H1 (cell line): ENCODE data around the gene DMGDH. TPM values are rescaled to one million over a fixed set of nuclear protein-coding genes. Genes with fewer than 3 reads are reported as not detected.

ENCODE experiments used
- CTCF ChIA-PET: fragments of 300-600 bp; sonication (Branson Sonifier 250); formaldehyde crosslinking; loops from one replicate; lab custom pipeline; 2021; ENCODE audit not compliant: partially characterized antibody; lab: Charles Lee
- POLR2A ChIA-PET: fragments of 300-600 bp; sonication (Branson Sonifier 250); formaldehyde crosslinking; loops from one replicate; lab custom pipeline; 2021; ENCODE audit warnings: inconsistent platforms; ENCODE audit not compliant: partially characterized antibody; lab: Charles Lee
- DNase-seq, 2 experiments: peaks; one replicate each; pipeline versions ENCODE4 v3.0.0 to v3.0.0-alpha.2; 2010 to 2022; ENCODE audit warnings: low spot score in 2 of 2, low read depth in 1 of 2, mixed read lengths in 1 of 2
- FAIRE-seq: peaks from 2 replicates; lab custom pipeline; 2011; peaks lifted over from hg19 to GRCh38; lab: Jason Lieb, UNC
- H2AFZ ChIP-seq: 2 replicates; pipeline ENCODE4 v1.8.1; 2012; ENCODE audit warnings: low read length, inconsistent platforms
- H2AK5ac ChIP-seq: 2 replicates; pipeline ENCODE4 v1.6.1; 2013; ENCODE audit warnings: low read depth, low read length
- H2BK120ac ChIP-seq: replicated peaks from 2 replicates; pipeline ENCODE3; 2013; ENCODE audit warnings: low read depth, low read length, inconsistent platforms
- H2BK12ac ChIP-seq: 2 replicates; pipeline ENCODE4 v1.6.1; 2013; ENCODE audit warnings: low read depth, low read length
- H2BK15ac ChIP-seq: 2 replicates; pipeline ENCODE4 v1.6.1; 2013; ENCODE audit warnings: low read length
- H2BK20ac ChIP-seq: 2 replicates; pipeline ENCODE4 v1.6.1; 2013; ENCODE audit warnings: low read length
- H2BK5ac ChIP-seq: 2 replicates; pipeline ENCODE4 v1.6.1; 2013; ENCODE audit warnings: low read depth, low read length
- H3K14ac ChIP-seq: 2 replicates; pipeline ENCODE4 v1.6.1; 2013; ENCODE audit warnings: inconsistent platforms; ENCODE audit not compliant: insufficient read length
- H3K18ac ChIP-seq: 2 replicates; pipeline ENCODE4 v1.6.1; 2013; ENCODE audit warnings: low read length; ENCODE audit errors: extremely low read depth
- H3K23ac ChIP-seq: 2 replicates; pipeline ENCODE4 v1.6.1; 2013; ENCODE audit warnings: inconsistent platforms; ENCODE audit not compliant: insufficient read length
- H3K23me2 ChIP-seq: 2 replicates; pipeline ENCODE4 v1.6.1; 2013; ENCODE audit warnings: low read depth, low read length
- H3K27ac ChIP-seq: 2 replicates; pipeline ENCODE4 v1.6.1; 2011; ENCODE audit warnings: low read depth, low read length, inconsistent platforms
- H3K27me3 ChIP-seq, 4 experiments: replicated peaks in 1 of 4; 1 replicate in 1 of 4; 2 replicates in 3 of 4; pipeline versions ENCODE4 v1.6.1 to v1.8.1; 2011 to 2013; ENCODE audit warnings: low read length in 3 of 4, mild to moderate bottlenecking in 3 of 4, inconsistent platforms in 2 of 4, mixed read lengths in 2 of 4, moderate library complexity in 1 of 4; ENCODE audit not compliant: control insufficient read depth in 3 of 4, insufficient read depth in 3 of 4; ENCODE audit errors: extremely low read depth in 1 of 4
- H3K36me3 ChIP-seq, 4 experiments: 2 replicates each; pipeline versions ENCODE4 v1.6.1 to v1.8.1; 2011 to 2013; ENCODE audit warnings: mild to moderate bottlenecking in 4 of 4, low read length in 3 of 4, moderate library complexity in 2 of 4, control low read depth in 1 of 4, inconsistent platforms in 1 of 4; ENCODE audit not compliant: insufficient read depth in 4 of 4, control insufficient read depth in 2 of 4
- H3K4ac ChIP-seq: replicated peaks from 2 replicates; pipeline ENCODE3; 2013; ENCODE audit warnings: low read length, low read depth, mixed read lengths, inconsistent platforms; ENCODE audit not compliant: insufficient read length
- H3K4me1 ChIP-seq, 4 experiments: replicated peaks in 1 of 4; 1 replicate in 1 of 4; 2 replicates in 3 of 4; pipeline versions ENCODE4 v1.6.1 to v1.8.1; 2011 to 2013; ENCODE audit warnings: low read length in 3 of 4, inconsistent platforms in 2 of 4, mixed read lengths in 1 of 4; ENCODE audit not compliant: insufficient read depth in 4 of 4, control insufficient read depth in 3 of 4
- H3K4me2 ChIP-seq, 2 experiments: 2 replicates each; pipeline versions ENCODE4 v1.6.1 to v1.8.1; 2011 to 2013; ENCODE audit warnings: low read depth in 2 of 2, low read length in 2 of 2, control low read depth in 1 of 2, inconsistent platforms in 1 of 2, mild to moderate bottlenecking in 1 of 2; ENCODE audit not compliant: insufficient read depth in 1 of 2
- H3K4me3 ChIP-seq, 4 experiments: fragments of 200-600, 300-600 bp in 1 of 4; sonication (generic), shearing (Covaris generic), sonication (Bioruptor Twin) in 1 of 4; 2 replicates each; pipeline versions ENCODE4 v1.5.1 to v1.8.1; 2011 to 2016; ENCODE audit warnings: low read length in 4 of 4, low read depth in 3 of 4, control low read depth in 2 of 4, inconsistent platforms in 2 of 4, mild to moderate bottlenecking in 2 of 4, mixed read lengths in 1 of 4, moderate library complexity in 1 of 4; ENCODE audit not compliant: insufficient read depth in 2 of 4; ENCODE audit errors: extremely low read depth in 1 of 4
- H3K56ac ChIP-seq: replicated peaks from 2 replicates; pipeline ENCODE3; 2013; ENCODE audit warnings: low read depth, mild to moderate bottlenecking, mixed read lengths, low read length, inconsistent platforms; ENCODE audit not compliant: insufficient read length
- H3K79me1 ChIP-seq: 2 replicates; pipeline ENCODE4 v1.6.1; 2013; ENCODE audit warnings: low read depth, low read length, control low read depth
- H3K79me2 ChIP-seq, 2 experiments: 2 replicates each; pipeline versions ENCODE4 v1.6.1 to v1.8.1; 2012 to 2013; ENCODE audit warnings: low read length in 2 of 2, mild to moderate bottlenecking in 2 of 2, inconsistent platforms in 1 of 2; ENCODE audit not compliant: insufficient read depth in 2 of 2, control insufficient read depth in 1 of 2
- H3K9ac ChIP-seq, 4 experiments: replicated peaks in 1 of 4; 1 replicate in 1 of 4; 2 replicates in 3 of 4; pipeline versions ENCODE4 v1.6.1 to v1.8.1; 2011 to 2013; ENCODE audit warnings: low read depth in 3 of 4, low read length in 3 of 4, control low read depth in 2 of 4, mild to moderate bottlenecking in 2 of 4, moderate library complexity in 2 of 4, inconsistent platforms in 1 of 4; ENCODE audit errors: extremely low read depth in 1 of 4
- H3K9me3 ChIP-seq, 2 experiments: 2 replicates each; pipeline versions ENCODE4 v1.6.1 to v1.8.1; 2012 to 2013; ENCODE audit warnings: mild to moderate bottlenecking in 2 of 2, moderate library complexity in 2 of 2, control low read depth in 1 of 2, inconsistent platforms in 1 of 2, low read depth in 1 of 2, low read length in 1 of 2, mixed read lengths in 1 of 2; ENCODE audit not compliant: insufficient read depth in 2 of 2
- H4K20me1 ChIP-seq, 2 experiments: replicated peaks in 1 of 2; 2 replicates each; pipeline versions ENCODE3 to v1.8.1; 2011 to 2013; ENCODE audit warnings: inconsistent platforms in 2 of 2, low read length in 2 of 2, mild to moderate bottlenecking in 1 of 2; ENCODE audit not compliant: insufficient read depth in 2 of 2, control insufficient read depth in 1 of 2
- H4K5ac ChIP-seq: 2 replicates; pipeline ENCODE4 v1.6.1; 2013; ENCODE audit warnings: low read length, low read depth, mixed read lengths, inconsistent platforms; ENCODE audit not compliant: insufficient read length
- H4K8ac ChIP-seq: 2 replicates; pipeline ENCODE4 v1.8.0; 2013; ENCODE audit warnings: mild to moderate bottlenecking, moderate library complexity, low read length, inconsistent platforms; ENCODE audit not compliant: insufficient read depth; ENCODE audit errors: extremely low read depth
- H4K91ac ChIP-seq: replicated peaks from 2 replicates; pipeline ENCODE3; 2013; ENCODE audit warnings: low read length, mixed read lengths, inconsistent platforms; ENCODE audit not compliant: insufficient read length
- FOSL1 ChIP-seq: IDR thresholded peaks from 2 replicates; pipeline ENCODE4 v1.6.1; 2011; ENCODE audit warnings: mild to moderate bottlenecking, low read depth, low read length, moderate library complexity; ENCODE audit not compliant: insufficient read depth
- KDM1A ChIP-seq: fragments of 200-600, 300-600 bp; sonication (generic); IDR thresholded peaks from 2 replicates; pipeline ENCODE4 v1.7.1; 2016; ENCODE audit warnings: mild to moderate bottlenecking, low read length, borderline replicate concordance
- WGBS, 2 experiments: shearing (Covaris generic) in 1 of 2; methylation state at CpG; one replicate each; pipeline versions ENCODE4 v1.1.6 to v1.1.7; 2013 to 2015; ENCODE audit warnings: low lambda C conversion rate in 2 of 2, mixed read lengths in 2 of 2, inconsistent platforms in 1 of 2, low coverage in 1 of 2, missing lambda C conversion rate in 1 of 2; ENCODE audit not compliant: insufficient replicate concordance in 2 of 2, insufficient coverage in 1 of 2, insufficient read length in 1 of 2; ENCODE audit errors: extremely low coverage in 1 of 2, missing lambda C conversion rate in 1 of 2; 5-methylcytosine and 5-hydroxymethylcytosine counted together
- long read RNA-seq, 2 experiments: library from RNA in 1 of 2; library from capped mRNA in 1 of 2; stranded (forward); transcript quantifications; one replicate each; pipeline ENCODE4 v2.0.0, GENCODE V29; 2021; ENCODE audit warnings: inconsistent platforms in 1 of 2
- polyA minus RNA-seq, 3 experiments: library from RNA; depleted of rRNA, polyadenylated mRNA; stranded (reverse); fragments of >200 nt; gene quantifications; 1 replicate in 2 of 3; 2 replicates in 1 of 3; pipeline ENCODE4 v1.2.3, GENCODE V29; 2011
- polyA plus RNA-seq, 7 experiments: library from polyadenylated mRNA; depleted of rRNA in 3 of 7; stranded (reverse) in 5 of 7; unstranded in 2 of 7; fragments of >200 nt in 5 of 7; fragments of 200-250 nt in 2 of 7; gene quantifications; 1 replicate in 5 of 7; 2 replicates in 1 of 7; 4 replicates in 1 of 7; pipeline versions ENCODE4 v1.2.1 to v1.2.3, GENCODE V29; 2011 to 2013; ENCODE audit warnings: missing spikeins in 2 of 7, mixed read lengths in 2 of 7
- total RNA-seq: library from RNA; stranded (reverse); fragmentation: NEBNext Ultra II Directional; extraction: Animal tissue kit (Norgen Biotek cat#: 25700); gene quantifications from 2 replicates; pipeline ENCODE4 v1.2.1, GENCODE V29; 2021

Gene DMGDH
- total RNA-seq (1.1 TPM in 1 of 2 replicates, not detected in the other), polyA plus RNA-seq (2011; rRNA removed) (0.15 and 0.31 TPM in 2 replicates), polyA minus RNA-seq (2011; rRNA and poly(A)+ RNA removed) (0.44 and 1.6 TPM in 2 replicates)
- polyA plus RNA-seq (2011; cell fraction: cytosol; rRNA removed): 0.26 TPM
- 0.07 TPM for polyA plus RNA-seq (2011; cell fraction: nucleus; rRNA removed)
- 0.46 TPM in 1 of 4 replicates, not detected in the others for polyA plus RNA-seq (2012, experiment 1 of 2)
- polyA plus RNA-seq (2012, experiment 2 of 2): not detected
- not detected for polyA plus RNA-seq (2013, experiment 1 of 2)
- not detected for polyA plus RNA-seq (2013, experiment 2 of 2)
- not detected for polyA minus RNA-seq (2011; cell fraction: cytosol; rRNA and poly(A)+ RNA removed)
- polyA minus RNA-seq (2011; cell fraction: nucleus; rRNA and poly(A)+ RNA removed): 2.8 TPM
- long read RNA-seq, experiment 1: 0 reads
- long read RNA-seq, experiment 2: 0 reads

DNA sequence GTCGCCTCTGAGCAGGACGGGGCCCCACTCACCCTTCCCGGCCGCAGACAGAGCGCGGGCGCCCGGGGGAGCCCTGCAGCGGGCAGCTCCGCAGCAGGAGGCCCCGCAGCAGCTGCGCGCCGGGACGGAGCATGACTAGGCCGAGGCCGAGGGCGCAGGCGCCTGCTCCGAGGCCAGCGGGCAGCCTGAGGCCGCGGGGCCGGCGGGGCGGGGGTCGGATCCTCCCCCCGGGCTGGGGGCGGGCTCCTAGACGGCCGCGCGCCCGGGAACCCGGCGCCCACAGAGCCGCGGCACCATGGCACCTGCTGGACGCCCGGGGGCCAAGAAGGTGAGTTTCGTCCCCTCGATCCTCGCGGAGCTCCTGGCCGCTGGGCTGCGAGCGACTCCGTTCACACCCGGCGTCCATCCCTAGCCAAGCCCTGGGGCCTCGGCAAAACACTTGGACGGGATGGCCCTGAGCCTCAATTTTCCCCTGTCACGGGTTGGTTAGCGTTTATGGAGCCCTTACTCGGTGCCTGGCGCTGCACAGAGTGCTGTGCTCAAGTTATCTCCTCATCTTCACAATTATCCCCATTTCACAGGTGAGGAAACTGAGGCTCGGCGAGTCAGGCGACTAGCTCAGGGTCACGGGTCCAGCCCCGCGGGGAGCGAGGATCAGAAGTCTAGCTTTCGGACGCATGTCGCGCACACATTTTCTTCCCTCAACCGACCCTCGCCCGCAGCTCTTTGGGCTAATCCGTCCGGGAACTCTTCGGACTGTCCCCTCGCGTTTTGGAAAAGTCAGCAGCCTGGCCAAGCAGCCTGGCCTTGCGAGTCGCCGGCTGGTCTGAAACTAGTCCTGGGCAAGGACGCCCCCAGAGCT, at the start of gene DMGDH, which contains the start of gene BHMT2:
TSS of gene DMGDH (minus strand) at position 187 of the 862 bp plus-strand sequence. CDS start at position 133, 54 bp downstream.
TSS of gene BHMT2 (plus strand) at position 280 of the 862 bp plus-strand sequence. CDS start at position 296, 16 bp downstream.
- H3K36me3 ChIP-seq: no peaks in the 10 kb centered on the region
- no peak within 1 kb of the TSS for H2AFZ ChIP-seq
- no peak within 1 kb of the TSS for H3K27ac ChIP-seq
- H4K8ac ChIP-seq: no peak within 1 kb of the TSS; the same call in 1 of the 2 replicates
- H3K18ac ChIP-seq: no peak within 1 kb of the TSS
- no peaks in the 10 kb centered on the region for H3K27me3 ChIP-seq
- H4K20me1 ChIP-seq: no peaks in the 10 kb centered on the region
- no peaks in the 10 kb centered on the region for H3K79me1 ChIP-seq
- H2BK20ac ChIP-seq: no peak within 1 kb of the TSS
- H2BK15ac ChIP-seq: no peak within 1 kb of the TSS
- POLR2A ChIA-PET: no interaction called here
- H3K23me2 ChIP-seq: no peaks in the 10 kb centered on the region
- H3K4ac ChIP-seq: no peak within 1 kb of the TSS
- no peak for FAIRE-seq
- H3K56ac ChIP-seq: no peak within 1 kb of the TSS
- H3K23ac ChIP-seq: no peak within 1 kb of the TSS
- H3K9ac ChIP-seq: no peak within 1 kb of the TSS
- TF ChIP-seq KDM1A: 0 out of 2 replicates have a peak, but pooled peaks have one; percentile 44
- no peak for TF ChIP-seq FOSL1
- TF ChIP-seq, all 59 proteins: peak for 1
- WGBS, 2 experiments: 85% methylated on average over 46 of the region's 79 CpGs; no CpG with 5 or more reads in 1 of the 2 experiments
- Histone ChIP-seq H3K79me2 (no peaks in the 10 kb centered on the region), H3K4me3 (no peak within 1 kb of the TSS), H3K4me2 (no peak within 1 kb of the TSS), H4K91ac (no peak within 1 kb of the TSS), H2BK5ac (no peak within 1 kb of the TSS; the same call in 1 of the 2 replicates), H3K4me1 (no peaks in the 10 kb centered on the region), H2BK12ac (no peak within 1 kb of the TSS), H4K5ac (no peak within 1 kb of the TSS), H2AK5ac (0 out of 2 replicates have a peak within 1 kb of the TSS, but pooled peaks have one; percentile 28), H2BK120ac (no peak within 1 kb of the TSS), H3K9me3 (no peaks in the 10 kb centered on the region; a peak in 2 of 4 replicates), H3K14ac (no peak within 1 kb of the TSS)
- no peak for DNase-seq
- CTCF ChIA-PET: interaction anchor here (0.7 to 1.3 kb wide), 6 partner anchors 9 to 48 kb away, joined by 3 to 5 read pairs (median 3); no protein-coding TSS in a partner anchor
